ENCODE measurements around the gene LCN2.
"Not testable (repeated sequence)": the region's sequence is repeated elsewhere in the genome, so short reads cannot be mapped to it uniquely, and the experiment has no call there.

The LCN2 gene

GRCh38 chr9:128169925-128170324, 20.7 kb downstream of the LCN2 start:
- no peak for DNase-seq

GRCh38 chr9:128174062-128174461, 24.8 kb downstream of the LCN2 start:
- no peak for DNase-seq

DNA sequence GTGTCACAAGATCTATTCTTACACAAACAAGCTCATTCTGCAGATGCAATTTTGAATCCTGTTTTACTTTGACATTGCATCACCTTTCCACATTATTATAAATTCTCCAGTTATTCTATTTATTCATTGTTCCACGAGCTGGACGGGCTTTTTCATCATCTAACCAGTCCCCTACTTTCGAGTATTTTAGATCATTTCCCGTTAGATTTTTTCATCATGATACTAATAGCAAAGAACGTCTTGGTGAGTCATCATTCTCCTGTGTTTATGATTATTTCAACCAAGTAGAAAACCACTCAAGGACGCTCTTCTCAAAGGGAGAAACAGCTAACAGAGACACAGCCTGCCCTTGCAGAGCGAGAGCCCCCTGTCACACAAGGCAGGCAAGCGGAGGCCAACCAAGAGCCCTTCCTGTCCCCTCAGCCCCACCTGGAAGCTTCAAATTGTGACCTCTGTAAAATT, 25.9 kb downstream of the LCN2 start:
- DNase-seq: no peak

- no peak for DNase-seq
Observed at GRCh38 chr9:128175726-128176125, 26.5 kb downstream of the LCN2 start.

- no peak for DNase-seq
Observed at GRCh38 chr9:128178806-128179431, 29.7 kb downstream of the LCN2 start.

GRCh38 chr9:128180001-128180400, 30.7 kb downstream of the LCN2 start:
- DNase-seq: no peak

DNA sequence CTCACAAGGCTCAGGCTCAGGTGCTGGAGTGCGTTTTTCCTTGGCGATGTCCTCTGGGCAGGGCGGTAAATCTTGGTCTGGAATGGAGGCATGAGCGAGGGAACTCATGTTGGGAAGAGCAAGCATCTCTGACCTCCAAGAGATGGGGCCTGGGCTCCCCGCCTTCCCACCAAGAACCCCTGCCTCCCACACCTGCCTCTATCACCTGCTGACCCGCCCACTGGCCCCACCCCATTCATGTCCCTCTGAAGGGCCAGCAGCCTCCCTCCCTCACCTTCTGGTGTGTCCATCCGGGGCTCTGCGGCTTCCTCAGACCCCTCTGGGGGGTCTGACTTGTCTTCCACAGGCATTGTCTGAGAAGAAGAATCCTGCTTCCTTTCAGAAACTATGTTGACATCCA, 31.2 kb downstream of the LCN2 start:
- no peak for DNase-seq

- DNase-seq: not testable (repeated sequence)
Observed at GRCh38 chr9:128181480-128181879, 32.2 kb downstream of the LCN2 start.

GRCh38 chr9:128182893-128183588, 33.8 kb downstream of the LCN2 start:
- no peak for DNase-seq

DNA sequence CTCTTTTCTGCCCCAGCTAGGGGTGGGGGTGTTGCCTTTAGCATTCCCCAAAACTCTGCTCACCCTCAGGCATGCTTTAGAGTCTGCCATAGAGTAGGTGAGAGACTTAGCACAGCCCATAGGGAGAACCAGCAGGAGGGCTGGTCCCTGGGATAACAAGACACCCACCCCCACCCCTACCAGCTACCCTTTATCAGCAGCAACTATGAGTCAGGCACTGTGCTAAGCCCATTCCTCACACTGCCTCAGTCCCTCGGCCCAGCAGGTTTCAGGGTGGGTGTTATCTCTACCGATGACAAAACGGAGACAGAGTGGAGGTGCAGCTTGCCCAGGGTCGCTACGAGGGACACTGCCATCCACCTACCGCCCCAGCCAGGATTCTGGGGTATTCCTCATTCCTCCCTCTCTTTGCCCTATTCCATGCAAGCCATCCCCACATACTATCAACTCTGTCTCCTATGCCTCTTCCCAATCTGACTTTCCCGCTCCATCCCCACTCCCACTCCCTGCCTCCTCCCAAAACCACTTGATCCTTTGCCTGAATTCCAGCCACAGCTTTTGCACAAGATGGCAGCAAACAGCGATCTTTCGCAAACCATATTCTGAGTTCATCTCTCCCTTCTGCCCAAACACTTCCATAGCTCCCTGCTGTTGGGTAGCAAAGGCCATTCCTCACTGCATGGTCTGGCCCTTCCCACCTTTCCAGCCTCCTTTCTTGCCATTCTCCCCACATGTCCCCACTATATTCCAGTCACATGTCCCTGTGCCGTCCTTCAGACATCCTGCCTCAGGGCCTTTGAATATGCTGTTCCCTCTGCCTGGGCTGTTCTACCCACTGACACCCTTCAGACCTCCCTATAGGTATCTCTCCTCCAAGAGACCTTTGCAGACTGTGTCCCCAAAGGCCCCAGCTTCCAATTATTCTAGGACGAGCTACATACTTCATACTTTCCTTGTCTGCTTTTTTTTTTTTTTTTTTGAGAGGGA, 37.0 kb downstream of the LCN2 start:
- no peak for DNase-seq

DNA sequence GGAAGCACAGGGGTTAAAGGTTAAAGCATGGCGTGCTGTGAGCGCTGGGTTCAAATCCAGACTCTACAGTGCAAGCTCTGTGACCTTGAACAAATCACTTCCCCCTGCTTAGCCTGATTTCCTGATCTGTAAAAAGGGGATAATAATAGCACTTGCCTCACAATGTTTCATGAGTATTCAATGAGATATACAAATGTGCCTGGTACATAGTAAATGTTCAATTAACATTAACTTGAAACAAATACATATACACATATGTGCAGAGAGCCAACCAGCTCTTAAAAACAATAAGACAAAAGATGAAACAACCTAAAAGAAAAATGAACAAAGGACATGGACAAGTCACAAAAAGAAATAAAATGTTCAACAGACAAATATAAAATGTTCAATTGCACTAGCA, 38.1 kb downstream of the LCN2 start:
- no peak for DNase-seq

DNA sequence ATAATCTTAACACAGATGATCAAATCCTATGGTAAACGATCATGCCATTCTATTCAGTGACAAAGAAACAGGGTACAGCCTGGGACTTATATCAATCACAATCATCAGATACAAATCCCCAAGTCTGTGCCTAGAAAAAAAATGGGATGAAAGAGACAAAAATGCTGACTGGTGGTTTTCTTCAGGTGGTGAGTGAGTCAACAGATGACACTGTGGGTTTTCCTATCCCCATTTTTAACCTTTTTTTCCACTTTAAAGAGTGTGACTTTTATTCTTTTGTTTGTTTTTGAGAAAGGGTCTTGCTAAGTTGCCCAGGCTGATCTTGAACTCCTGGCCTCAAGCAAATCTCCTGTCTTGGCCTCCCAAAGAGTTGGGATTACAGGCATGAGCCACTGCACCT, 39.0 kb downstream of the LCN2 start:
- DNase-seq: no peak

DNA sequence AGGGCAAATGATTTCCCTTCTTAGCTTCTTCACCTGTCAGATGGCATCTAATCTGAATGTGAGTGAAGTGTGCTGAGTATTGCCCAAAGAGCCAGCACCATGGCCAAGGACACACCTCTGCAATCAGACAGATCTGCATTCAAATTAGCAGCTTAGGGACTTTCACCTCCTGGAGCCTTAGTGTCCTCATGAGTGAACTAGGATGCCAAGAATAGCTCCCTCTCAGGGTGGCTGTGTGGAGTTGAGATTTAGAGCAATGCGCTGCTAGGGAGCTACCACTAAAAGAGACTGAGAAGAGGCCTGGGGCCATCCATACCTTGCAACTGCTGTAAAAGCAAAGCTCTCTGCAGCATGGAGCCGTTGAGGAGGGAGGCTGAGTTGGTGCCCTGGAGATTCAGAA, 40.8 kb downstream of the LCN2 start:
- no peak for DNase-seq

- no peak for DNase-seq
Observed at GRCh38 chr9:128190516-128191405, 41.5 kb downstream of the LCN2 start.

DNA sequence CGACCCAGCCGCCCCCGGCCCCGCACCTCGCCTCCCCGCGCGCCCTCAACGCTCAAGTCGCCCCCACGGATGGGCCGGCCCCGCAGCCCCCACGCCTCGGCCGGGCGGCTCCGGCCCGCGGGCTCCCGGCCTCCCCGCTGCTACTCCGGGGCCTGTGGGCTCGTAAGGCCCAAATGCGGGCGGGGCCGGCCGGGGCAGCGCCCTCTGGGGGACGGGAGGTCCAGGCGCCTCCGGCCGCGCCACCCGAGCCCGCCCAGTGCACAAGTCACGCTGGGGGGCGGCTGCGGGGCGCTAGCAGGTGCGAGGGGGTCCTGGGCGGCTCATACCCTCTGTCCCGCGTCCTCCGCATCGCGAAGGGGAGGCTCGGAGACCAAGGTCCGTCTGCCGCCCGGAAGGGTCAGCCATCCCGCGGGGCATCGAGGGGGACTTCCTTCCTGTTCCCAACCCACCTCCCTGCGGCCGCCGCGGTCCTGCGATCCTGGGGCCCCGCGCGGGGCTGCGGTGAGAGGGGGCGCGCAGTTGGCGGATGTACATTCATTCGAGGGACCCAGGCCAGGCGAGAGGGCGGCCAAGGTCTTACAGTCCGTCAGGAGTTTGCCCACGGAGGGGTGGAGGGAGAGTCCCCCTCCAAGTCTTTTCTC, 42.3 kb downstream of the LCN2 start, which contains the start of gene CIZ1:
Gene CIZ1, minus strand, starts transcription at position 167 of the 641 bp plus-strand sequence. CDS start 715 bp downstream, outside the sequence.
- DNase-seq: peak; percentile 68

DNA sequence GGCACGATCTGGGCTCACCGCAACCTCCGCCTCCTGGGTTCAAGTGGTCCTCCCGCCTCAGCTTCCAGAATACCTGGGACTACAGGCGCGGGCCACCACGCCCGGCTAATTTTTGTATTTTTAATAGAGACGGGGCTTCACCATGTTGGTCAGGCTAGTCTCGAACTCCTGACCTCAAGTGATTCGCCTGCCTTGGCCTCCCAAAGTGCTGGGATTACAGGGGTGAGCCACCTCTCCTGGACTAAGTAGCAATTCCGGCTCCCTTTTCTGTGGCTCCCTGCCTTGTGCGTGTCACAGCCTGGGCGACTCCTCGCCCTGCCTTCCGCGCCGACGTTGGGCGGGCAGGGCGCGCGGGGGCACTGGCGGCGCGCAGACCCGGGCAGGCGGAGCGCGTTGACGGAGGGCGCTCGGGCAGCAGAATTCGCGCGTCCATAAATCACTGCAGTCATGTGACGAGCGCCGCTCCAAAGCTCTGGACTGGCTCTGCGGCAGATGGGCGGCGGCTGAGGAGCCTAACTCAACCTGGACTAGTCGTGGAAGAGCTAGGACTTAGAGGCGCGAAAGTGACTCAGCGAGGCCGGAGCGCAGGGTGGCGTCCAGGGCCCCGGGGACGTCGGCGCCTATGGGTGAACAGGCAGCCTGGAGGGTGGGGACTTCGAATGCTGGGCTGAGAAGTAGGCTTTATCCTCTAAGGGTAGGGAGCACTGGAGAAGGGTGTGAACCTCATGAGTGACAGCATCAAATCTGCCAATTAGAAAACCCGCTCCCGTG, 43.5 kb downstream of the LCN2 start:
- no peak for DNase-seq

- no peak for DNase-seq
Observed at GRCh38 chr9:128193469-128194096, 44.3 kb downstream of the LCN2 start.

DNA sequence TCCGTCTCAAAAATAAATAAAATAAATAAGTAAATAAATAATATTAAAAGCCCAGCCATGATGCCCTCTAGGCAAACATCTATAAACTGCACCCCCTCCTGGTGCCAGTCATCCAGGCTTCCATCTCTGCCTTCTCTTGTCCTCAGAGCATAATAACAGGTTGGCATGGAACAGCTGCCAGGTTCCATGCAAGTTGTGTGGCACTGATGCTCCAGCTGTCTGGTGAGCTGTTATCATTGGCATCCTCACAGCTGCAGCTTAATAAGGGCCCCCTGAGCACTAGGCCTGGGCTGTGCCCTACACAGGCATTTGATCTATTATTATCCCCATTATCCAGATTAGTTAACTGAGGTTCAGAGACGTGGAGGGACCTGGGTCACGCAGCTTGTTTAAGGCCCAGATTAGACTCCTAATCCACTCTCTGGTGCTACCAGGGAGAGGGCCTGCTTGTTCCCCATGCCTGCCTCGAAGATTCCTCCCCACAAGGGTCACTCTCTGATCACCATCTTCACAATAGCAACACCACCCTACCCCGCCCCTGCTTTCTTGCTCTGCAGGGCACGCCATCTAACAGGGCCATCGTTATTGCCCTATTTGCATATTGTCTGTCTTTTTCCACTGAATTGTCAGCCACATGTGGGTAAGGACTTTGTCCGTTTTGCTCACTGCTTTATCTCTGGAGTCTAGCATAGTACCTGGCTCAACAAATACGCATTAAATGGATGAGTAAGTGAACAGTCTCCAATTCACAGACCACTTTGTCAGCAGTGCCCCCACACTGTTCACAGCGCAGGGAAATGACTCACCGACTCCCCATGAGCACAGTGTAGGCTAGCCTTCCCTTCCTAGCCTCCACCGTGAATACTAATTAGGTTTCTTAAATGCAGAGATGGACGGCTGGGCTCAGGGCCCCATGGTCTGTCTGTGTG, 52.5 kb downstream of the LCN2 start:
- no peak for DNase-seq

- DNase-seq: no peak
Observed at GRCh38 chr9:128202648-128203023, 53.4 kb downstream of the LCN2 start.
